Measurements from ENCODE around the gene VWA1.
"Not testable (repeated sequence)": the region's sequence is repeated elsewhere in the genome, so short reads cannot be mapped to it uniquely, and the experiment has no call there.

VWA1 gene

DNA sequence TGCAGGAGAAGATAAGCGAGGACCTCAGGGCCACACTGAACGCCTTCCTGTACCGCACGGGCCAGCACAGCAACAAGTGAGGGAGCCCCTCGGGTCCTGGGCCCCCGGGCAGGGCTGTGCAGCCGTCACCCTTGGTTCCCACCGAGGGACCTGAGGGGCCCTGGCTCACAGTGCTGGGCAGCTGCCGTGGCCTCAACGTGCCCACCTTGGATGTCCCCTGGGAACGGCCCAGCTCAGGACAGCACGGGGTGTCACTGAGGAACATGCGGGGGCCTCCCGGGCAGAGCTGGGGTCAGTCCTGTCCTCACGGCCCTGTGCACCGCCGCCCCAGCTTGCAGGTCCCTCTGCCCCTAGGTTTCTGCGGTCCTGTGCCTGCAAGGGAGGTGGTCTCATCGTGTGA is 23.7 kb downstream of the VWA1 start:
- DNase-seq (ENCODE audit: low spot score), result not testable (repeated sequence)

- not testable (repeated sequence) for DNase-seq (ENCODE audit: low spot score)
These were observed 24.2 kb downstream of the VWA1 start for GRCh38 chr1:1459711-1460110.

DNA sequence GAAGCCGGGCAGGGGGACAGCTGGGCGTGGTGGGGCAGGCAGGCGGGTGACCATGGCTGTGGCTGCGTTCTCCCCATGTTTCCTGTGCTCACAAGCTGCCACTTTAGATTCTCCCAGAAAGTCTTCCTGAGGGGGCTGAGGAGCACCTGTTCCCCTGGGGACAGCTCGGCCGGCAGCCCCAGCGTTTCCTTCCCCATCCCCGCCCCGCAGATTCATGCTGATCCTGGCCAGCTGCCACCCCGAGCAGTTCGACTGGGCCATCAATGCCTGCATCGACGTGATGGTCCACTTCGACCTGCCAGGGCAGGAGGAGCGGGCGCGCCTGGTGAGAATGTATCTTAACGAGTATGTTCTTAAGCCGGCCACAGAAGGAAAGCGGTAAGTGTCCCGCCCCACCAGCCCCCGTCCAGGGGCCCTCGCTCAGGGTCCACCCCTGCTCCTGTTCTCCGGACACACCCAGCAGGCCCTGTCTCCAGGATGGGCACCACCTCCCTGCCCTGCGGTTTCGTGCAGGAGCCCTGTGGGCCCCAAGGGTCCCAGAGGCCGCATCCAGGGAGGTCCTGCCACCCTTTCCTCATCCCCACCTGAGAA is 25.1 kb downstream of the VWA1 start:
- no peak for DNase-seq (ENCODE audit: low spot score)

DNA sequence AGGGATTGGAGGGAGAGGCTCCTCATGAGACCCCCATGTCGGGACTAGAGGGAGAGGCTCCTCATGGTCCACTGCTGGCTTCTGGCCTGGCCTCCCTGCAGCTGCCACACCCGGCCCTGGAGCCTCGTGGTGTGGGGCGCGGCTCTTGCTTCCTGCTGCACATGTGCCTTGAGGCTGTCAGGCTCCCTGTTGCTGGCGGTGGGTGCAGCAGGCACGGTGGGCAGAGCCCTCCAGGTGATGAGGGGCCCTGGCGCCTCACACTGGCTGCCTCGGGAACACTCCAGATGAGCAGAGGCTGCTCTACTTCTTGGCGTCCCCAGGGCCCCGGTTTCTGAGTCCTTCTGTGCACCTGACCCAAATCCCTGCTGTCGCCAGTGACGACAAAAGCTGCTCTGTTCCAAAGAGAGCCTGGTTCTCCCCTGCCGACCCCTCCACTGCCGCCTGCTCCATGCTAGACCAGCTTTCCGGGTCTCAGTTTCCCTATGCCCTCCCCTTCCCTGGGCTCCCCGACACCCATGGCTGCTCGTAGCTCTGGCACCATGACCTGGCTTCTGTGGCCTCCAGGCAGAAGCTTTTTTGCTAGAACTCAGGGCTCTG is 26.3 kb downstream of the VWA1 start:
- DNase-seq (ENCODE audit: low spot score), result no peak

GRCh38 chr1:1462318-1462966 is 27.0 kb downstream of the VWA1 start:
- no peak for DNase-seq (ENCODE audit: low spot score)

GRCh38 chr1:1463312-1463711 is 27.8 kb downstream of the VWA1 start:
- no peak for DNase-seq (ENCODE audit: low spot score)

DNA sequence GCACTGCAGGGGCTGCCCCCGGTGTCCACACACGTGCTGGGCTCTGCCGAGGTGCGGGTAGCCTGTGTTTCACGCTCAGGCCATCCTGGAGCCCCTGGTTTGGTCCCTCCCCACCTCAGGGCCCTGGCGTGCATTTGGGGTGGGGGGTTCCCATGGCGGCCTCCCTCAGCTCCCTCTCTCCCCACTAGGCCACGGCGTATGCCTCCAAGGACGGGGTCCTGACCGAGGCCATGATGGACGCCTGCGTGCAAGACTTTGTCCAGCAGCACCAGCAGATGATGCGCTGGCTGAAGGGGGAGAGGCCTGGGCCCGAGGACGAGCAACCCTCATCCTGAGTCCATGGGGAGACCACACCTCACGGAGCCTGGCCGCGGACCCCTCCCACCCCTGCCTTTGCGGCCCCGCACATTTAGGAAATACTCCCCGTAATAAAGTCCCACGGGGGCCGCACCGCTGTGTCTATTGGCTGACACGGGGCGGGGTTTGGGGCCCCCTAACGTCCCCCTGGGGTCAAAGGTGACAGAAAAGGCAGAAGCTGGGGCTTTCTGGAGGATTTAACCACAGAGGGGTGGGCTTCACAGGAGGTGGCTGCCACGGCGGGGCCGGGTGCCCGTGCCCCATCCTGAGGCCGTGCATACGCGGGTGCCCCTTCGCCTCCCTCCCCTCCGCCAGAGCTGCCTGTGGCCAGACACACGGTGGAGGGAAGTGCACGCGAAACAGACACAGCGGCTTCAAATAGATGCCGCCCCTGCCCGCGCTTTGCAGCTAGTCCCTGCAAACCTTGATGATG is 32.9 kb downstream of the VWA1 start:
- DNase-seq (ENCODE audit: low spot score), result not testable (repeated sequence)

DNA sequence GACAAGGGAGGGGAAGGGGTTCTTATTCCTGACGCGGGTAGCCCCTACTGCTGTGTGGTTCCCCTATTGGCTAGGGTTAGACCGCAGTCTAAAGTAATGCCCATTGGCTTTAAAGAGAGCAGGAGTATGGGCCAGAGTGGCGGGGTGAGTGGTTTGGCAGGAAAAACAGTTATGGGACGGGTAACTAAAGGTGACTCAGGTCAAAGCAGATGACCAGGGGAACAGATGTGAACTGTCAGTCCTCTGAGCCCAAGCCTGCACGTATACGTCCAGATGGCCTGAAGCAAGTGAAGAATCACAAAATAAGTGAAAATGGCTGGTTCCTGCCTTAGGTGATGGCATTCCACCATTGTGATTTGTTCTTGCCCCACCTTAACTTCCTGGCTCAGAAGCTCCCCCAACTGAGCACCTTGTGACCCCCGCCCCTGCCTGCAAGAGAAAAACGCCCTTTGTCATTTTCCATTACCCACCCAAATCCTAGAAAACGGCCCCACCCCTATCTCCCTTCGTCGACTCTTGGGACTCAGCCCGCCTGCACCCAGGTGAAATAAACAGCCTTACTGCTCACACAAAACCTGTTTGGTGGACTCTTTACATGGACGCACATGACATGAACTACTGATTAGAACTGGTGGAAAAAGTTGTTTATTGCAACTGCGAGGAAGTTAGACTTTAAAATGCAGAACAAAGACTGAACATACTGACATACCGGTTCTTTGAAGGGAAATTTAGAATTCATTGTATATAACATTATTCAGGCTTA is 35.3 kb downstream of the VWA1 start:
- DNase-seq (ENCODE audit: low spot score), result no peak

DNA sequence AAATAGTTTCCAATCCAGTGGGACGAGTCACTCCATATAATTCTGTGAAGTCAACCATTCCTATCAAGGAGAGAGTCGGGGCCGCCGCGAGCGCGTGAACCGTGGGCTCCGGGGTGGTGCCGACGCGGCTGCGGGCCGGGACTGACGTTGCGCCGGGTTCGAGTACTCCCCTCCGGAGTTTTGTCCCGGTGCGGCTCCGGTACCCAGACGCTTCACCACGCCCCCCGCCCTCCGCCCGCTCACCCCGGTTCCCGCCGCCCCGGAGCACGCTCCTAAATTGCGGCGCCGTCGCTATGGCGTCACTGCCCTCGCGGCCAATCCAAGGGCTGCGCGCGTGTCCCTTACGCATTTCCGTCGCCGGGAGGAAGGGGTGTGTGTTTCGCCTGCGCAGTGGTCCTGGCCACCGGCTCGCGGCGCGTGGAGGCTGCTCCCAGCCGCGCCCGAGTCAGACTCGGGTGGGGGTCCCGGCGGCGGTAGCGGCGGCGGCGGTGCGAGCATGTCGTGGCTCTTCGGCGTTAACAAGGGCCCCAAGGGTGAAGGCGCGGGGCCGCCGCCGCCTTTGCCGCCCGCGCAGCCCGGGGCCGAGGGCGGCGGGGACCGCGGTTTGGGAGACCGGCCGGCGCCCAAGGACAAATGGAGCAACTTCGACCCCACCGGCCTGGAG is 36.0 kb downstream of the VWA1 start, which contains the start of gene ATAD3B:
ATAD3B (plus strand) TSS at position 377 of the 664 bp plus-strand sequence; CDS start at position 497, 120 bp downstream.
- peak; percentile 96 for DNase-seq (ENCODE audit: low spot score)

DNA sequence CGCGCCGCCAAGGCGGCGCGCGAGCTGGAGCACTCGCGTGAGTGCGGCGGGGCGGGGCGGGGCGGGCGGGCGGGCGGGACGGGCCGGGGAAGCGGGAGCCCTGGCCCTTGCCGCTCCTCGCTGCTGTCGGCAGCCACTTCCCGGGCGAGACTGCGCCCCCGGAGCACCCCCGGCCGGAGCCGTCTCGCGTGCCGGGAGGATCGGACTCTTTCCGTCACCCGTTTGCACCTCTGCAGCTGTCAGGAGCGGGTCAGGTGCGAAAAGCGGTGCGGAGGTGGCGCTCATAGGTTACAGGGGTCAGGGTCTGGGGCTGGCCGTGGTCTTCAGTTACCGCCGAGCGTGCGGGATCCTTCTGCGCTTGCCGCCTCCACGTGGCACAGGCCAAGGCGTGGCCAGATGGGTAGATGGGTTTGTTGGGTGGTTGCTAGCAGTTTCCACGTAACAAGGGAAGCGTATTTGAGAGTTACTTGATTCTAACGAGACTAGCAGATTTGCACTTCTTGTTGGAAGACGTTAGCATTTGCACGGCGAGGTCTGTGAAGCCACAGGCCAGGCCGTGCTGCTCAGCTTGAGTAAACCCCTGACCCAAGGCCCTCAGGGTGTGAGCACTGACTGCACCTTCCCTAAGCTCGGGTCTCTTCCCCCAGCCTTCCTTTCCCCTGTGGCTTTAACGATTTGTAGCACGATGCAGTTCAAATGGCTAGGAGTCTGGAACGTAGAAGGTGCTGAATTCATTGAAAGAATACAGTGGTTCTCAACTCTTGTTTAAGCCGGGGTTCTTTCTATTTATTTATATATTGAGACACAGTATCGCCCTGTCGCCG is 36.8 kb downstream of the VWA1 start:
- not testable (repeated sequence) for DNase-seq (ENCODE audit: low spot score)

GRCh38 chr1:1476011-1476410 is 40.5 kb downstream of the VWA1 start:
- not testable (repeated sequence) for DNase-seq (ENCODE audit: low spot score)

- DNase-seq (ENCODE audit: low spot score), result no peak
These were observed 41.7 kb downstream of the VWA1 start for GRCh38 chr1:1477206-1477605.

GRCh38 chr1:1479547-1480487 is 44.3 kb downstream of the VWA1 start:
- DNase-seq (ENCODE audit: low spot score), result no peak

- DNase-seq (ENCODE audit: low spot score), result not testable (repeated sequence)
These were observed 45.0 kb downstream of the VWA1 start for GRCh38 chr1:1480488-1480867.

DNA sequence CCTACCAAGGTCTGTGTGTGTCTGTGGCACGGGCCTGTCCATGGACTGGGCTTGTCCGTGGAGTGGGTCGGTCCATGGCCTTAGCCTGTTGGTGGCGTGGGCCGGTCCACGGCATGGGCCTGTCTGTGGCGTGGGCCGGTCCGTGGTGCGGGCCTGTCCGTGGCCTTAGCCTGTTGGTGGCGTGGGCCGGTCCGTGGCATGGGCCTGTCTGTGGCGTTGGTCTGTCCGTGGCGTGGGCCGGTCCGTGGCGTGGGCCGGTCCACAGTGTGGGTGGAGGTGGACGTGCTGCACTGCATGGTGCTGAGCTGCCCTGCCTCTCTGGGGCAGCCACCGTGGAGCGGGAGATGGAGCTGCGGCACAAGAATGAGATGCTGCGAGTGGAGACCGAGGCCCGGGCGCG is 46.3 kb downstream of the VWA1 start:
- not testable (repeated sequence) for DNase-seq (ENCODE audit: low spot score)

GRCh38 chr1:1482856-1483255 is 47.4 kb downstream of the VWA1 start:
- DNase-seq (ENCODE audit: low spot score), result no peak

DNA sequence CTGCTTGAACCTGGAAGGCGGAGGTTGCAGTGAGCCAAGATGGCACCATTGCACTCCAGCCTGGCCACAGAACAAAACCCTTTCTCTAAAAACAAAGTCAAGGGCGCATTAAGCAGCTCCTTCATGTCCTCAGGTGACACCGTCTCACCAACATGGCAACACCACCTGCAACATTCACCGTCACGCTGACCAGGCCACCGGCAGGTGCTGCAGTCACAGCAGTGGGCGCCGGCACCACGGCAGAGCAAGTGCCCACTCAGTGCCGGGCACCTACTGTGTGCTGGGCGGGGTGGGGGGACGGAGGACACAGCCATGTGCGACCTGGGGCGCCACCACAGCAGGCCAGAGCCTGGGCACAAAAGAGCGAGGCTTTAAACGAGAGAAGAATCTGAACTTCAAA is 48.2 kb downstream of the VWA1 start:
- no peak for DNase-seq (ENCODE audit: low spot score)

DNA sequence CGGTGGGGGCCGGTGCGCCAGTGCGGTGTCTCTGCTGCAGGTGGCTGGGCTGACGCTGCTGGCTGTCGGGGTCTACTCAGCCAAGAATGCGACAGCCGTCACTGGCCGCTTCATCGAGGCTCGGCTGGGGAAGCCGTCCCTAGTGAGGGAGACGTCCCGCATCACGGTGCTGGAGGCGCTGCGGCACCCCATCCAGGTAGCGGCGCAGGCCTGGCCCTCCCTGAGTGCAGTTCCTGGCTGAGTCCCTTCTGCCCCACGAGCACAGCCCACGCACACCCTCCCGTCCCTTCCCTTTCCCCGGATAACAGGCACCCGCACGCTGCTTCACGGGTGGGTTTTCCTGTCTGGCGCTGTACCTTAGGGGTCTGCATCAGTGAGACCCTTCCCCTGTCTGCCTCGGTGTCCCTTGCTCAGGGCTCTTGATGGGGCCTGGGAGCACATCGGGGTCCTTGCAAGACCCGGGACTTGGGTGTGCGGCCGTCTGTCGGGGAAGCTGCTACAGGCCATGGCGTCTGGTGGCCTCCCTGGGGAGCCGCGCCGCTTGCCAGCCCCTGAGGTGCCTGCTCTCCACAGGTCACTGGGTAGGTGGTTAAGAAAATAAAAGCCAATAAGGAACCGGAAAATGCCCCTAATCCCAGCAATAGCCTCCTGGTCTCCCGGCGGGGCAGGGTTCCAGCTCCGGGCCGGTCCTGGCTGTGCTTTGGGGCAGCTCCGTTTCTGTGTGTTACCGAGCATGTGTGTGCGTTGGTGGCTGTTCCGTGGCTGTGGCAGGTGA is 49.7 kb downstream of the VWA1 start:
- not testable (repeated sequence) for DNase-seq (ENCODE audit: low spot score)

All from activated CD4-positive, alpha-beta T cell treated with anti-CD3 and anti-CD28 coated beads, Interleukin-2, Interleukin-4, amounts not matched to agents 100 ng/mL and 50 ng/mL, durations not matched to agents 16 hours and 8 hours (primary cell).